Amniotic stem cell (primary cell): ENCODE measurements around the gene SLC34A3.

Source experiments
- DNase-seq: peaks from one replicate; lab custom pipeline; 2025; lab: John Stamatoyannopoulos, UW

Gene SLC34A3

DNA sequence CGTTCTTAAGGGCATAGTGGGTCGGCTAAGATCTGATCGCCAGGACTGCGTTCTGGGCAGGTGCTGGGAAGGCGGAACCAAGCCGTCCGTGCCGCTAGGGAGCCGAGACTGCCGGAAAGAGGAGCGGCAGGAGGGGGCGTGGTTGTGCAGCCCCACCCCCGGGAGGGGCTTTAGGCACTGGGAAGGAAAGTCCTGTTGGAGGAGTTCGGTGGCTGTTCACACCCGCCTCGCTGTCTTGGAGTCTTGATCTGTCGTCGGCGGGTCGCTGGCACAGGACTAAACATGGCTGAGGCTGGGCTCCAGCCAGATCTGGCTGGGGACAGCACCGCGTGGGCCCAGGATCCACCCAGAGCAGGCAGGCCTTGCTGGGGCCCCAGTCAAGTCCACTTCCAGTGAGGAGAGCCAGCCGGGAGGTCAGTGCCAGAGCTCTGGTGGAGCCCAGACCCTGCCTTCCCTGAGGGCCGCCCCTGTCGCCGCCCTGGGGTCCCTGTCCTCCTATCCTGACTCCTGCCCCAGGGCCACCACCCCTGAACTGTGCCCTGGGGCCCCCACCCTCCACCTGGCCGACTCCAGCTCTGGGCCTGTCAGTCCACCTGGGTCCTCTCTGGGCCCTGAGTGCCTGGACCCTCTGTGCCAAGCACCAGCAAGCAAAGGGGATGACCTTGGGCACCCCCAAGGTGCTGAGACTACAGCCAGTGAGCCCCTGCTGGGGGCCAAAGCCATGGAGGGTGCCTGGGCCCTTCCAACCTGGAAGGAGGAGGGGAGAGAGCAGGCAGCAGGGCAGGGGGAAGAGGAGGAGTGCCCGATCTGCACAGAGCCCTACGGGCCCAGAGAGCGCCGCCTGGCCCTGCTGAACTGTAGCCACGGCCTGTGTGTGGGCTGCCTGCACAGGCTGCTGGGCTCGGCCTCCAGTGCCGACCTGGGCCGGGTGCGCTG lies 13.2 kb upstream of the SLC34A3 start:
- DNase-seq, result no peak

GRCh38 chr9:137218212-137218753 lies 12.4 kb upstream of the SLC34A3 start:
- no peak for DNase-seq

GRCh38 chr9:137218754-137219271 lies 11.9 kb upstream of the SLC34A3 start:
- DNase-seq, result no peak

- DNase-seq, result no peak
Observed at GRCh38 chr9:137219757-137220316, 10.9 kb upstream of the SLC34A3 start.

- DNase-seq, result no peak
Observed at GRCh38 chr9:137220317-137221094, 10.2 kb upstream of the SLC34A3 start.

- DNase-seq, result no peak
Observed at GRCh38 chr9:137221095-137221505, 9.6 kb upstream of the SLC34A3 start.

DNA sequence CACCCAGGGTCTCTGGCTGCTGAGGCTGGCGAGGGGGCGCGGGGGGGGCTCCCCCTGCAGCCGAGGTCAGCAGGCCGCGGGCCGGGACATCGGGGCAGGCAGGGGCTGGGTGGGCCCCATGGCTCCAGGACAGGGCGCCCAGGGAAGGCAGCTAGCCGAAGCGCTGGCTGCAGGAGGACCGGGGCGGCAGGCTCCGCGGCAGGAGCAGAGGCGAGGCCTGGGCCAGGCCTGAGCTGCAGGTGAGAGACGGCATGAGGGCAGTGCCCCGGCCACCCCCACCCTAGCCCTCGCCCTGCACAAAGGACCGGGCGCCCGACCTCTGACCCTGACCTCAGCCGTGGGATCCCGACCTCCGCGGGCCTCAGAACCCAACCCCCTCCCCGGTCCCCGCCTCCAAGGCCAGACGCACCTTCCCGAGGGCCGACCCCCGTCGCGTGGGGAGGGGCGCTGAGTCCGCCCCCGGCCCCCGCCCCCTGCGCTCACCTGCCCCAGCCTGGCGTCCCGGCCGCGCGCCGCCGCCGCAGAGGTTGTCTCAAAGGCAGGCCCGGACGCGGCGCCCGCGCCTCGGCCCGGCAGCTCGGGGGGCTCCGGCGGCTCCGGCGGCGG lies 9.1 kb upstream of the SLC34A3 start:
- DNase-seq, result no peak

GRCh38 chr9:137222190-137223077 lies 8.3 kb upstream of the SLC34A3 start, which contains the start of gene RNF208:
TSS of gene RNF208 (minus strand) at chr9:137222240. CDS start at chr9:137221212, 1,028 bp downstream.
- DNase-seq, result no peak

GRCh38 chr9:137223078-137223970 lies 7.4 kb upstream of the SLC34A3 start:
- DNase-seq, result peak; percentile 95

DNA sequence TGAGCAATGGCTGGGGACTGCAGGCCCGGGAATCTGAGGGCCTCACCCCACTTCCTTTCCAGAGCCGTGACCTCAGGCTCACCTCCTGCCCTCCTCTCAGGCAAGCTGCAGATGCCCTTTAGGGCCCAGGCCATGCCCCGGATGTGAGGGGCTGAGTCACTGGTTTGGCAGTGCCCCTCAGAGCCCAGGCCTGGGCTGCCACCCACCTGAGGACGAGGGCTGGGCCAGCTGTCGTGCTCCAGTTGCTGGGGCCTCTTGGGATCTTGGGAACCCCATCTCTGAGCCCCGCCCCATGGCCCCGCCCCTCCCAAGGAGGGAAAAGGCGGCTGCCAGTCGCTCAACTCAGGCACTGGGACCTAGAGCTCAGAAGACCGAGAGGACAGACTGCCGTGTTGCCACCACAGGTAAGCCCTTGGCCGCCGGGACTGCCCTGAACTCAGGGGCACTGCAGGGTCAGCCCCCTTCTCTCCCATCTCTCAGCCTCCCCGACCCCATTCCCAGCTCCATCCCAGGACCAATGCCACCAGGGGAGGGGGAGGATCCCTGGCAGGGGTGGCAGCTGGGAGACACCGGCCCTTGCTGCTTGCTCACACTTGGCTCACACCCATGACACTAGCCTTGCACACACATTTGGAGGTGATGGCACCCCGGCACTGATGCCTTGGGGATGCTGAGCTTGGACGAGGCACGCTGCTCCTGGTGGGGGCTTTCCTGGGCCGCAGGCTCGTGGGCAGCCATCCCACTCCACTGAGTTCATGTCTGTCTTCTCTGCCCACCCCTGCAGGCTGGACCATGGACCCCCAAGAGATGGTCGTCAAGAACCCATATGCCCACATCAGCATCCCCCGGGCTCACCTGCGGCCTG lies 5.6 kb upstream of the SLC34A3 start, which contains the start of gene CYSRT1:
Gene CYSRT1 (plus strand): TSS at position 345 of the 865 bp plus-strand sequence. CDS start 448 bp downstream, at position 793.
- no peak for DNase-seq

DNA sequence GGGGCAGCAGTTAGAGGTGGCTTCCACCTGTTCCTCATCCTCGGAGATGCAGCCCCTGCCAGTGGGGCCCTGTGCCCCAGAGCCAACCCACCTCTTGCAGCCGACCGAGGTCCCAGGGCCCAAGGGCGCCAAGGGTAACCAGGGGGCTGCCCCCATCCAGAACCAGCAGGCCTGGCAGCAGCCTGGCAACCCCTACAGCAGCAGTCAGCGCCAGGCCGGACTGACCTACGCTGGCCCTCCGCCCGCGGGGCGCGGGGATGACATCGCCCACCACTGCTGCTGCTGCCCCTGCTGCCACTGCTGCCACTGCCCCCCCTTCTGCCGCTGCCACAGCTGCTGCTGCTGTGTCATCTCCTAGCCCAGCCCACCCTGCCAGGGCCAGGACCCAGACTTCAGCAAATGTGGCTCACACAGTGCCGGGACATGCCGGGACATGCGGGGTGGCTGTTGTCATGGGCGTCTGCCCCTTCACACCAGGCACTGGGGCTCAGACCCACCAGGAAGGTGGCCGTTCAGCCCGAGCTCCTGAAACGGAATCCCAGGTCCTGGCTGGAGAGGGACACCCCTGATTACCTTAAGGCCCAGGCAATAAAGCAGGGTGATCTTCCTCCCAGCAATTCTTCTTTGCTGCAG lies 4.9 kb upstream of the SLC34A3 start:
- DNase-seq, result no peak

GRCh38 chr9:137226338-137227053 lies 4.2 kb upstream of the SLC34A3 start:
- no peak for DNase-seq

DNA sequence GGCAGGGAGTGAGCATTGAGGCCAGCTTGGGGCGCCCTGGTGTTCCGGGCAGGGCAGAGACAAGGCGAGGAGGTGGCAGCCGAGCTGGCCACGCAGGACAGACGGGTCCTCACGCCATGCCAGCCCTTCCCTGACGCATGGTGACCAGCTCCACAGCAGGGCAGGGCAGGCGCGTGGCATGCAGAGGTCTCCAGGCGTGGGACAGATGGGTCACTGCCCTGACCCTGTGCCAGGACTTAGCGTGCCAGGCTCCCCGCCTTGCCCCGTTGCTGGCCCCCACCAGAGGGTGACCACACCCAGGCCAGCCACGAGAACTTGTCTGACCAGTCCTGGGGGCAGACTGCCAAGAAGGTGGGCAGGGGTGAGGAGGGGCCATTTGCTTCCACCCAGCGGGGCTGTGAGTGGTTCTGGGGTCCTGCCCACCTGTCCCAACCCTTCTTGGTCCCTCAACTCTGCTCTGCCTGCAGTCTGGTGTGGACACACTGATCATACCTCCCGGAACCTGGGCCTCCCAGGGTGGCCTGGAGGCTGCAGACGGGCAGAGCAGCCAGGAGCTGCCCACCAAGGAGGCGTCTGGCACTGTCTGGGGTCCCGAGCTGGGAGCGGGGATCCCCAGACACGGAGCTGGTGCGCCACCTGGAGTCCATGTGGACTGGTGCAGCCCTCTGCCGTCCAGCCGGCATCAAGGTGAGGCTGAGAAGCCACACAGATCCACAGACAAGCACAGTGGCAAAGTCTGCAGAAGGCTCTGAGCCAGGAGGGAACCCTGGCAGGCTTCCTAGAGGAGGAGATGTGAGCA lies 3.4 kb upstream of the SLC34A3 start, which contains the start of gene RNF224:
Gene RNF224 (plus strand): TSS at position 449 of the 799 bp plus-strand sequence. CDS start 834 bp downstream, outside the sequence.
- peak; percentile 47 for DNase-seq

- no peak for DNase-seq
Observed at GRCh38 chr9:137227853-137228505, 2.7 kb upstream of the SLC34A3 start.

DNA sequence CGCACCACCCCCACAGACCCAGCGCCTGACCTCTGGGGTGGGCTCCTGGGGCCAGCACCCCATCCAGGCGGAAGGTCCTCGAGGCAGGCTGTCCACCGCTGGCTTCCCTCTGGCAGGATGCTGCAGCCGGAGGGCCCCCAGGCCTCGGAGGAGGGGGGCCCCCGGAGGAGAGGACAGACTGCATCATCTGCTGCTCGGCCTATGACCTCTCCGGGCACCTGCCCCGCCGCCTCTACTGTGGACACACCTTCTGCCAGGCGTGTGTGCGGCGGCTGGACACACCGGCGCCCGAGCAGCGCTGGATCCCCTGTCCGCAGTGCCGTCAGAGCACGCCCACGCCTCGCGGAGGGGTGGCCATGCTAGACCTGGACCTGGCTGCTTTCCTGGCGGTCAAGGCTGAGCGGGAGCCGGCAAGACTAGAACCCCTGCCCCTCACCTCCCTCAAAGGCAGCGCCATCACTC lies 2.2 kb upstream of the SLC34A3 start:
- DNase-seq, result no peak
